AML-193 (cell line): ENCODE data around the gene LANCL3.
"Not testable (repeated sequence)": the region's sequence is repeated elsewhere in the genome, so short reads cannot be mapped to it uniquely, and the experiment has no call there.

Experiments
- DNase-seq, 2 experiments: peaks; one replicate each; lab custom pipeline; 2025; lab: John Stamatoyannopoulos, UW

The LANCL3 gene

GRCh38 chrX:37571426-37572107, at the start of gene LANCL3:
Gene LANCL3 (plus strand): TSS chrX:37571661. CDS start chrX:37571871, 210 bp downstream.
- DNase-seq = not testable (repeated sequence)

- not testable (repeated sequence) for DNase-seq
Measured at GRCh38 chrX:37523673-37524072, 47.8 kb upstream of the LANCL3 start.

- no peak for DNase-seq
Measured at GRCh38 chrX:37541991-37542390, 29.5 kb upstream of the LANCL3 start.

GRCh38 chrX:37542791-37543190, 28.7 kb upstream of the LANCL3 start:
- no peak for DNase-seq

GRCh38 chrX:37543324-37543723, 28.1 kb upstream of the LANCL3 start:
- DNase-seq = no peak

- not testable (repeated sequence) for DNase-seq
Measured at GRCh38 chrX:37544531-37544930, 26.9 kb upstream of the LANCL3 start.

- no peak for DNase-seq
Measured at GRCh38 chrX:37545066-37545465, 26.4 kb upstream of the LANCL3 start.

GRCh38 chrX:37549619-37550018, 21.8 kb upstream of the LANCL3 start:
- not testable (repeated sequence) for DNase-seq

GRCh38 chrX:37553476-37553875, 18.0 kb upstream of the LANCL3 start:
- no peak for DNase-seq

GRCh38 chrX:37565254-37565653, 6.2 kb upstream of the LANCL3 start:
- not testable (repeated sequence) for DNase-seq

GRCh38 chrX:37570349-37570748, 1.1 kb upstream of the LANCL3 start:
- not testable (repeated sequence) for DNase-seq

GRCh38 chrX:37572108-37572587, 687 bp downstream of the LANCL3 start:
- DNase-seq = not testable (repeated sequence)

GRCh38 chrX:37573121-37573520, 1.7 kb downstream of the LANCL3 start:
- DNase-seq = not testable (repeated sequence)

- no peak for DNase-seq
Measured at GRCh38 chrX:37578045-37578444, 6.6 kb downstream of the LANCL3 start.

GRCh38 chrX:37580080-37580479, 8.6 kb downstream of the LANCL3 start:
- no peak for DNase-seq

- DNase-seq = not testable (repeated sequence)
Measured at GRCh38 chrX:37587337-37587736, 15.9 kb downstream of the LANCL3 start.

- DNase-seq = no peak
Measured at GRCh38 chrX:37590047-37590446, 18.6 kb downstream of the LANCL3 start.

- peak; percentile 2 to 3 for DNase-seq
Measured at GRCh38 chrX:37594755-37595382, 23.4 kb downstream of the LANCL3 start.

GRCh38 chrX:37599729-37600128, 28.3 kb downstream of the LANCL3 start:
- no peak for DNase-seq

- DNase-seq = no peak
Measured at GRCh38 chrX:37603938-37604409, 32.5 kb downstream of the LANCL3 start.

GRCh38 chrX:37607243-37607642, 35.8 kb downstream of the LANCL3 start:
- DNase-seq = no peak

- DNase-seq = no peak
Measured at GRCh38 chrX:37608156-37608555, 36.7 kb downstream of the LANCL3 start.

- DNase-seq = no peak
Measured at GRCh38 chrX:37609727-37610126, 38.3 kb downstream of the LANCL3 start.
